GM12874 (cell line): ENCODE results near the gene PIGN.

Experiments used
- TF ChIP-seq, protein P1 (sequence below): IDR thresholded peaks from 2 replicates; pipeline ENCODE4 v1.5.1; 2011; ENCODE audit warnings: low read depth, mild to moderate bottlenecking, control low read depth, low read length, moderate library complexity; ENCODE audit not compliant: insufficient read depth

The PIGN gene

DNA sequence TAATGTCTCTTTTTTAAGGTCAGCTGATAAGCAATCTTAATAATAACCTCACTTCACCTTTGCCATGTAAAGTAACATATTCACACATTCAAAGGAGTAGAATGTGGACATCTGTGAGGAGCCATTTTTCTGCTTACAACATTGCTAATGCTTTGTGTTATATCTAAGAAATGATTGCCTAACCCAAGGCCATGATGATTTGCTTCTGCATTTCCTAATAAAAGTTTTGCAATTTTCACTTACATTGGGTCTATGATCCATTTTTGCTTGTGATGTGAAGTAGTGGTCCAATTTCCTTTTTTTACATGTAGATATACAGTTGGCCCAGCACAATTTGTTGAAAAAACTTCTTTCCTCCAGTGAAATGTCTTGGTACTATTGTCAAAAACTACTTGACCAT, 22.2 kb upstream of the PIGN start:
- TF ChIP-seq, protein P1, sequence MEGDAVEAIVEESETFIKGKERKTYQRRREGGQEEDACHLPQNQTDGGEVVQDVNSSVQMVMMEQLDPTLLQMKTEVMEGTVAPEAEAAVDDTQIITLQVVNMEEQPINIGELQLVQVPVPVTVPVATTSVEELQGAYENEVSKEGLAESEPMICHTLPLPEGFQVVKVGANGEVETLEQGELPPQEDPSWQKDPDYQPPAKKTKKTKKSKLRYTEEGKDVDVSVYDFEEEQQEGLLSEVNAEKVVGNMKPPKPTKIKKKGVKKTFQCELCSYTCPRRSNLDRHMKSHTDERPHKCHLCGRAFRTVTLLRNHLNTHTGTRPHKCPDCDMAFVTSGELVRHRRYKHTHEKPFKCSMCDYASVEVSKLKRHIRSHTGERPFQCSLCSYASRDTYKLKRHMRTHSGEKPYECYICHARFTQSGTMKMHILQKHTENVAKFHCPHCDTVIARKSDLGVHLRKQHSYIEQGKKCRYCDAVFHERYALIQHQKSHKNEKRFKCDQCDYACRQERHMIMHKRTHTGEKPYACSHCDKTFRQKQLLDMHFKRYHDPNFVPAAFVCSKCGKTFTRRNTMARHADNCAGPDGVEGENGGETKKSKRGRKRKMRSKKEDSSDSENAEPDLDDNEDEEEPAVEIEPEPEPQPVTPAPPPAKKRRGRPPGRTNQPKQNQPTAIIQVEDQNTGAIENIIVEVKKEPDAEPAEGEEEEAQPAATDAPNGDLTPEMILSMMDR = no peak

DNA sequence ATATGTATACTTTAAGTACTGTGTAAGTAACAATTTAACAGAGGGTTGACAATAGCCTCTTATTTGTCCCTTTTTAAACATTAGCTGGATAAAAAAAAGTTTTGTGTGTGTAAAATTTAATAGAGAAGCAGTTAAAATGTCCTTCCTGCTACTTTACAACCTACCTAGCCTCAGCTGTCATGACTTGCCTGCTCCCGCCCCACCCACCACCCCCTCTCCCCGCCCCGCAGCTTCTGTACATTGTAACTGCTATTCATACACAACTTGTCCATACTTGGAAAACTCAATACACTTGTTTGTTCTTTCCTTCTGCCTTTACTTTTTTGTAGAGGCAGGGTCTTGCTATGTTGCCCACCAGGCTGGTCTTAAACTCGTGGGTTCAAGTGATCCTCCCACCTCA, 19.7 kb upstream of the PIGN start:
- TF ChIP-seq, protein P1 = no peak

DNA sequence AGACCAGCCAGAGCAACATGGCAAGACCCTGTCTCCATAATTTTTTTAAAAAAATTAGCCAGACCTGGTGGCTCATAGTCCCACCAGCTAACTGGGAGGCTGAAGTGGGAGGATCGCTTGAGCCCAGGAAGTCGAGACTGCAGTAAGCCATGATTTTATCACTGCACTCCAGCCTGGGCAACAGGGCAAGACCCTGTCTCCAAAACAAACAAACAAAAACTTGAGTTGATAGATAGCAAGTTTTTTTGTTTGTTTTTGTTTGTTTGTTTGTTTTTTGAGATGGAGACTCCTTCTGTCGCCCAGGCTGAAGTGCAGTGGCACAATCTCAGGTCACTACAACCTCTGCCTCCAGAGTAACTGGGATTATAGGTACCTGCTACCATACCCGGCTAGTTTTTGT, 19.0 kb upstream of the PIGN start:
- TF ChIP-seq, protein P1 = no peak

DNA sequence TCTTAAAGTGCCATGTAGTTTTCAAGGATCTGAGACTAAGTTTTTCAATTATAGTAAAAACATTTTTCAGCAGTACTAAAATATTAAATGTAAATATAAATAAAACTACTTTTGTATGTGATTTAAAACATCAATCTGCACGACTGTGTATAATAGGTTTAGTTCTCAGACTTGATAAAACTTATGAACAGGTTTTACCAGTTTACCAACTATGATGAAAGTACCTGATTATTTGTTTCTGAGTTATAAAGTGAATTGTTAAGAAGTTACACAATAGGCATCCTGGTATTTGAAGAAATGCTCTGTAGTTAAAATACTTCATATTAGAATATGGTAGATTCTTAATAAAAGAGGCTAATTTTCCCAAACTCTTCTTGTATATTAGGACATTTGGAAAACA, 15.0 kb upstream of the PIGN start:
- TF ChIP-seq, protein P1 = no peak

DNA sequence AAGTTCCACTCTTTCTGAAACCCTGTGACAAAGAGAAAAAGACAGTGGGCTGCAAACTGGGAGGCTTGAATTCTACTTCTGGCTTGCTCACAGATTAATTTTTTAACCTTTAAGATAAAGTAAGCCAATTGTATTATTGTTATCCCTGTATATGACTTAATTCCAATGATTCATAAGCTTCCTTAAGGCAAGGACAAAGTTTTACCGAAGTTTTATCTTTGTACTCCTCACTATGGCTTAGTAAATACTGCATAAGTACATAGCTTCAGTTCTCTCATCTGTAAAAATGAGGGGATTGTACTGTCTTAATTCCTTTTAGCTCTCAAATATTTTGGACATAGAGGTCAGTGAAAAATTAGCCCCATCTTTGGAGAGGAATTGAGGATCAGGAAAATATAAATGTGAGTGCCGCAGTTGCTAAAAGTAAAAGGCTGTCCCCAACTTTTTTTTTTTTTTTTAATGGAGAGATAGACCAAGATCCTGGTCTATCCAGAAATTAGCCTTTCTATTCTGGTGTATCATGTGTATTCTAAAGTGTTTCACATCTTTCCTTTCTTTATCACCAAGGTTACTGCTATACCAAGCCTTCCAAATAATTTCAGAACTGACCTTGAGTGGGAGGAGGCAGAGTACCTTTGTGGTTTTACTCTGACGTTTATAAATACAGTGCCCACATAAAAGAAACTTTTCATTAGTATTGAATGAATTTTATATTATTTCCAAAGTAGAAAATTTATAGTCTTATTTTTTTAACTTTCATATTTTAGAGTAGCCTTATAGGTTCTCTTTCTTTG, 13.5 kb upstream of the PIGN start:
- TF ChIP-seq, protein P1 = no peak

DNA sequence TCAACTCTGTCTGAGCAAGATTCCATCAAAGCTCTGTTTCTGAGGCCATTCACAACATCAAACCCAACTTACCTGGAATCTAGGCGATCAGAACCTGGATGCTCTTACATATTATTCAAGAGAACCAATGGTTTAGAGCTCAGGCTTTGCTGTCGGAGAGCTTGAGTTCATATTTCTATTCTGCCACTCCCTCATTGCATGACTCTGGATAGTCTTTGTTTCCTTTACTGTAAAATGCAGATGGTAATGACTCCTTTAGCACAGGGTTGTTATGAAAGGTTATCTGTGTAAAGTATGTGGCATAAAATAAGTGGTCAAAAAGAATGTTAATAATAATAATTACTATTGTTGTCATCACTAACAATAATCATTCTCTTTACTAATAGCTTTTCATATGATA, 12.8 kb upstream of the PIGN start:
- TF ChIP-seq, protein P1 = no peak

DNA sequence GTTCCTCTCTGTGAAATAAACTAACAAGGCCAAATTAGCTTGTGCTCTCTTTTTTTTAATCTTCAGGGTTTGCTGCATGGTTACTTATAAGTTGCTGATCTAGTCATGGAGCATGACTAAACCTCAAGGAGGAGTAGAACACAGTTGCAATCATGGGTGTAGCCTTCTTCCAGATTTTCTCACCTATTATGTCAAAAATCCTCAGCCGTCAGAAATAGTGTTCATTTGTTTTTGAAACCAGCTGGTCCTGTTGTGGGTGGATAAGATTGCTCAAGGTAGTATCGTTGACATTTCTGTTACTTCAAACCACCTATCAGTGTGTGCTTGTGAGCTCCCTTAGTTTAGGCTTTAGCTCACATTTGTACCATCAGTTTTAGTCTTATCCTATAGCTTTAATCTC, 11.4 kb upstream of the PIGN start:
- TF ChIP-seq, protein P1 = no peak
